HCT116 (cell line): Measurements from ENCODE around the gene XRCC2. TPM values are rescaled to one million over a fixed set of nuclear protein-coding genes. Genes with fewer than 3 reads are reported as not detected.

ENCODE experiments used
- ATAC-seq: fragments of 200-7000 bp; cut with Tn5 transposase; 2 replicates; pipeline ENCODE4 v1.9.1; 2020; ENCODE audit warnings: mild to moderate bottlenecking, moderate library complexity
- BruUV-seq: library from RNA; stranded (reverse); fragments of 400-500 nt; replicated peaks from 2 replicates; lab custom pipeline; 2021; lab: Mats Ljungman, UMichigan
- CTCF ChIA-PET: fragments of 300-600 bp; sonication (Branson Sonifier 250); formaldehyde crosslinking; loops from one replicate; lab custom pipeline; 2021; ENCODE audit warnings: antibody characterized with exemption; lab: Charles Lee
- POLR2A ChIA-PET: fragments of 300-600, 350-600 bp; sonication (Branson Sonifier 250); formaldehyde crosslinking; loops from one replicate; lab custom pipeline; 2021; ENCODE audit warnings: antibody characterized with exemption; lab: Charles Lee
- RAD21 ChIA-PET, 2 experiments: fragments of 300-600 bp; sonication (Branson Sonifier 250); formaldehyde crosslinking; loops; one replicate each; lab custom pipeline; 2023; ENCODE audit warnings: low total read pairs in 2 of 2; ENCODE audit not compliant: uncharacterized antibody in 2 of 2, unreplicated experiment in 2 of 2, low non-redundant PET in 1 of 2; lab: Charles Lee
- DNase-seq: peaks from one replicate; pipeline ENCODE4 v3.0.0-alpha.2; 2010; ENCODE audit warnings: low read depth, low spot score
- H2AFZ ChIP-seq: fragments of 200-600 bp; shearing (Covaris generic), sonication (generic); 2 replicates; pipeline ENCODE4 v1.6.1; 2017; ENCODE audit warnings: low read depth, mixed run types, mixed read lengths, antibody characterized with exemption, low read length; ENCODE audit not compliant: poor library complexity, severe bottlenecking
- H3K27ac ChIP-seq: 2 replicates; pipeline ENCODE4 v1.5.1; 2012; ENCODE audit warnings: low read depth, low read length
- H3K27me3 ChIP-seq: fragments of 200-600 bp; sonication (generic); 2 replicates; pipeline ENCODE4 v1.6.1; 2016; ENCODE audit warnings: mixed run types, low read length, mixed read lengths; ENCODE audit not compliant: insufficient read depth
- H3K36me3 ChIP-seq, 2 experiments: fragments of 200-500 bp in 1 of 2; fragments of 200-600 bp in 1 of 2; sonication (Bioruptor generic) in 1 of 2; sonication (generic) in 1 of 2; 2 replicates each; pipeline versions ENCODE4 v1.5.1 to v1.6.1; 2014 to 2016; ENCODE audit warnings: low read length in 2 of 2, inconsistent platforms in 1 of 2, mixed read lengths in 1 of 2, mixed run types in 1 of 2; ENCODE audit not compliant: insufficient read depth in 2 of 2, control insufficient read depth in 1 of 2
- H3K4me1 ChIP-seq, 2 experiments: fragments of 200-600 bp in 1 of 2; sonication (generic) in 1 of 2; 2 replicates each; pipeline versions ENCODE4 v1.5.1 to v1.6.1; 2012 to 2017; ENCODE audit warnings: low read length in 2 of 2, inconsistent platforms in 1 of 2, mild to moderate bottlenecking in 1 of 2, mixed read lengths in 1 of 2, mixed run types in 1 of 2, moderate library complexity in 1 of 2; ENCODE audit not compliant: insufficient read depth in 2 of 2, control insufficient read depth in 1 of 2
- H3K4me2 ChIP-seq: fragments of 200-600 bp; sonication (generic); 2 replicates; pipeline ENCODE4 v1.6.1; 2017; ENCODE audit warnings: mixed run types, low read length, mixed read lengths
- H3K4me3 ChIP-seq, 2 experiments: fragments of 200-600 bp in 1 of 2; sonication (generic) in 1 of 2; replicated peaks in 1 of 2; 2 replicates each; pipeline ENCODE4 v1.5.1; 2011 to 2016; ENCODE audit warnings: low read length in 2 of 2, control low read depth in 1 of 2, low read depth in 1 of 2, mild to moderate bottlenecking in 1 of 2, mixed read lengths in 1 of 2, mixed run types in 1 of 2
- H3K79me2 ChIP-seq: fragments of 200-600 bp; sonication (generic); 2 replicates; pipeline ENCODE4 v1.6.1; 2017; ENCODE audit warnings: mild to moderate bottlenecking, mixed run types, low read length, moderate library complexity, mixed read lengths; ENCODE audit not compliant: insufficient read depth
- H3K9ac ChIP-seq: fragments of 200-600 bp; sonication (generic); 2 replicates; pipeline ENCODE4 v1.6.1; 2016; ENCODE audit warnings: low read length, mixed read lengths
- H3K9me2 ChIP-seq: fragments of 200-600 bp; sonication (generic), shearing (Covaris generic); 2 replicates; pipeline ENCODE4 v1.6.1; 2017; ENCODE audit warnings: mixed run types, mild to moderate bottlenecking, moderate library complexity; ENCODE audit not compliant: insufficient read depth
- H3K9me3 ChIP-seq, 2 experiments: fragments of 200-500 bp in 1 of 2; fragments of 200-600 bp in 1 of 2; sonication (Bioruptor generic) in 1 of 2; sonication (generic) in 1 of 2; 2 replicates each; pipeline ENCODE4 v1.6.1; 2014 to 2017; ENCODE audit warnings: low read length in 2 of 2, mixed read lengths in 2 of 2, inconsistent platforms in 1 of 2, low read depth in 1 of 2, mild to moderate bottlenecking in 1 of 2, mixed run types in 1 of 2, moderate library complexity in 1 of 2; ENCODE audit not compliant: control insufficient read depth in 1 of 2, insufficient read depth in 1 of 2
- H4K20me1 ChIP-seq: fragments of 200-600 bp; sonication (generic), shearing (Covaris generic); 2 replicates; pipeline ENCODE4 v1.6.1; 2017; ENCODE audit warnings: mixed run types, mild to moderate bottlenecking, moderate library complexity; ENCODE audit not compliant: insufficient read depth
- CBX3 ChIP-seq: IDR thresholded peaks from 2 replicates; pipeline ENCODE4 v1.6.1; 2012; ENCODE audit warnings: low read depth
- CEBPB ChIP-seq: IDR thresholded peaks from 2 replicates; pipeline ENCODE4 v1.6.1; 2012; ENCODE audit warnings: low read depth
- EGR1 ChIP-seq: IDR thresholded peaks from 2 replicates; pipeline ENCODE4 v1.6.1; 2012; ENCODE audit warnings: low read depth
- ELF1 ChIP-seq: IDR thresholded peaks from 2 replicates; pipeline ENCODE4 v1.6.1; 2012; ENCODE audit warnings: low read depth, borderline replicate concordance
- EZH2 ChIP-seq: fragments of 200-600 bp; sonication (generic); IDR thresholded peaks from 2 replicates; pipeline ENCODE4 v1.6.1; 2017; ENCODE audit warnings: antibody characterized with exemption, mixed run types
- JUND ChIP-seq: IDR thresholded peaks from 2 replicates; pipeline ENCODE4 v1.6.1; 2012
- POLR2A ChIP-seq: IDR thresholded peaks from 2 replicates; pipeline ENCODE4 v1.7.0; 2011; ENCODE audit warnings: borderline replicate concordance; ENCODE audit not compliant: insufficient read depth, insufficient read length; ENCODE audit errors: extremely low read depth
- POLR2AphosphoS5 ChIP-seq: IDR thresholded peaks from 2 replicates; pipeline ENCODE4 v1.6.1; 2011; ENCODE audit warnings: mild to moderate bottlenecking, low read depth, low read length, moderate library complexity
- SIN3A ChIP-seq: IDR thresholded peaks from 2 replicates; pipeline ENCODE4 v1.6.1; 2012; ENCODE audit warnings: low read depth
- SP1 ChIP-seq: IDR thresholded peaks from 2 replicates; pipeline ENCODE4 v1.6.1; 2012; ENCODE audit warnings: low read depth
- SRF ChIP-seq: IDR thresholded peaks from 2 replicates; pipeline ENCODE4 v1.6.1; 2012; ENCODE audit warnings: low read depth
- TCF7L2 ChIP-seq: IDR thresholded peaks from 2 replicates; pipeline ENCODE4 v1.7.0; 2011; ENCODE audit warnings: borderline replicate concordance, inconsistent platforms; ENCODE audit not compliant: insufficient read depth, insufficient read length; ENCODE audit errors: extremely low read depth
- YY1 ChIP-seq: IDR thresholded peaks from 2 replicates; pipeline ENCODE4 v1.6.1; 2011; ENCODE audit warnings: low read length, low read depth, moderate library complexity, mild to moderate bottlenecking; ENCODE audit not compliant: insufficient replicate concordance; ENCODE audit errors: extremely low read depth
- ZFX ChIP-seq: fragments of 450-650 bp; IDR thresholded peaks from 2 replicates; pipeline ENCODE4 v1.6.1; 2017
- ZNF274 ChIP-seq: fragments of 200-500 bp; sonication (Bioruptor generic); IDR thresholded peaks from 2 replicates; pipeline ENCODE4 v1.6.1; 2014; ENCODE audit warnings: mild to moderate bottlenecking, low read depth, low read length, inconsistent platforms
- intact Hi-C: fragments of 100-400 bp; cut with micrococcal nuclease; formaldehyde crosslinking; loops from 2 replicates; pipeline ENCODE4 v1.10.0; 2022
- total RNA-seq: library from RNA; stranded (reverse); gene quantifications from one replicate; pipeline ENCODE4 v1.2.1, GENCODE V29; 2021; ENCODE audit not compliant: unreplicated experiment
- TF ChIP-seq, protein P1 (sequence below): IDR thresholded peaks from 2 replicates; pipeline ENCODE4 v1.6.1; 2012
- TF ChIP-seq, protein P2 (sequence below), 3 experiments: fragments of 200-600 bp in 1 of 3; sonication (generic) in 1 of 3; IDR thresholded peaks in 2 of 3; conservative IDR thresholded peaks in 1 of 3; 2 replicates each; pipeline ENCODE4 v1.5.1; 2012 to 2017; ENCODE audit warnings: low read depth in 2 of 3, low read length in 2 of 3, antibody characterized with exemption in 1 of 3, borderline replicate concordance in 1 of 3, control low read depth in 1 of 3, mild to moderate bottlenecking in 1 of 3, mixed read lengths in 1 of 3, mixed run types in 1 of 3, moderate library complexity in 1 of 3; ENCODE audit not compliant: insufficient read depth in 1 of 3
- TF ChIP-seq, protein P3 (sequence below): IDR thresholded peaks from 2 replicates; pipeline ENCODE4 v1.6.1; 2011; ENCODE audit warnings: mild to moderate bottlenecking, low read length, moderate library complexity; ENCODE audit not compliant: insufficient replicate concordance; ENCODE audit errors: extremely low read depth
- TF ChIP-seq, protein P4 (sequence below): IDR thresholded peaks from 2 replicates; pipeline ENCODE4 v1.6.1; 2012
- TF ChIP-seq, protein P5 (sequence below): IDR thresholded peaks from 2 replicates; pipeline ENCODE4 v1.6.1; 2012; ENCODE audit warnings: low read depth

Gene XRCC2
- total RNA-seq, 1 experiment from 2014 or later = 14.8 TPM

DNA sequence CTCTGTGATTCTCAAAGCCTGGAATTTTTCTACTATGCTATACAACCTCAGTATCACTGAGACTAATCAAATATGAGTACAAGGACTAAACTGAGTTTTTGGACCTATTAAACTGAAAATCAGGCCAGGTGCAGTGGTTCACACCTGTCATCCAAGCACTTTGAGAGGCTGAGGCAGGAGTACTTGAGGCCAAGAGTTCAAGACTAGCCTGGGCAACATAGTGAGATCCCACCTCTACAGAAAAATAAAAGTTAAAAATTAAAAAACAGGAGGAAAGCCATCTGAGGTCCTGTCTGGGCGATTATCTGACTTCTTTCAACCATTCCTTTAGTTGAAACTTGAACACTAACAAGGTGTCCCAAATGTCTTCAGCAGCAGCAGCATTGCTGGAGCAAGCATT is 7.0 kb downstream of the XRCC2 start:
- H4K20me1 ChIP-seq = peaks cover 8% of the 10 kb centered on the region; the same call in 1 of the 2 replicates
- no peak for TF ChIP-seq CBX3
- TF ChIP-seq JUND = no peak
- TF ChIP-seq ZFX = no peak
- no peak for TF ChIP-seq POLR2AphosphoS5
- TF ChIP-seq, protein P1, sequence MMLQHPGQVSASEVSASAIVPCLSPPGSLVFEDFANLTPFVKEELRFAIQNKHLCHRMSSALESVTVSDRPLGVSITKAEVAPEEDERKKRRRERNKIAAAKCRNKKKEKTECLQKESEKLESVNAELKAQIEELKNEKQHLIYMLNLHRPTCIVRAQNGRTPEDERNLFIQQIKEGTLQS = no peak
- TF ChIP-seq, protein P2, sequence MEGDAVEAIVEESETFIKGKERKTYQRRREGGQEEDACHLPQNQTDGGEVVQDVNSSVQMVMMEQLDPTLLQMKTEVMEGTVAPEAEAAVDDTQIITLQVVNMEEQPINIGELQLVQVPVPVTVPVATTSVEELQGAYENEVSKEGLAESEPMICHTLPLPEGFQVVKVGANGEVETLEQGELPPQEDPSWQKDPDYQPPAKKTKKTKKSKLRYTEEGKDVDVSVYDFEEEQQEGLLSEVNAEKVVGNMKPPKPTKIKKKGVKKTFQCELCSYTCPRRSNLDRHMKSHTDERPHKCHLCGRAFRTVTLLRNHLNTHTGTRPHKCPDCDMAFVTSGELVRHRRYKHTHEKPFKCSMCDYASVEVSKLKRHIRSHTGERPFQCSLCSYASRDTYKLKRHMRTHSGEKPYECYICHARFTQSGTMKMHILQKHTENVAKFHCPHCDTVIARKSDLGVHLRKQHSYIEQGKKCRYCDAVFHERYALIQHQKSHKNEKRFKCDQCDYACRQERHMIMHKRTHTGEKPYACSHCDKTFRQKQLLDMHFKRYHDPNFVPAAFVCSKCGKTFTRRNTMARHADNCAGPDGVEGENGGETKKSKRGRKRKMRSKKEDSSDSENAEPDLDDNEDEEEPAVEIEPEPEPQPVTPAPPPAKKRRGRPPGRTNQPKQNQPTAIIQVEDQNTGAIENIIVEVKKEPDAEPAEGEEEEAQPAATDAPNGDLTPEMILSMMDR (IDR thresholded peaks at IDR 0.05 in 2 of 3, conservative IDR thresholded peaks at IDR 0.05 in 1 of 3; ENCODE audit: borderline replicate concordance in 1 of 3, insufficient read depth in 1 of 3, low read depth in 2 of 3, low read length in 2 of 3) = no peak
- no peak for TF ChIP-seq TCF7L2
- no peak for TF ChIP-seq SRF
- TF ChIP-seq ELF1 = no peak
- no peak for TF ChIP-seq POLR2A
- no peak for TF ChIP-seq EGR1
- TF ChIP-seq SIN3A = no peak
- TF ChIP-seq EZH2 = no peak
- TF ChIP-seq, protein P3, sequence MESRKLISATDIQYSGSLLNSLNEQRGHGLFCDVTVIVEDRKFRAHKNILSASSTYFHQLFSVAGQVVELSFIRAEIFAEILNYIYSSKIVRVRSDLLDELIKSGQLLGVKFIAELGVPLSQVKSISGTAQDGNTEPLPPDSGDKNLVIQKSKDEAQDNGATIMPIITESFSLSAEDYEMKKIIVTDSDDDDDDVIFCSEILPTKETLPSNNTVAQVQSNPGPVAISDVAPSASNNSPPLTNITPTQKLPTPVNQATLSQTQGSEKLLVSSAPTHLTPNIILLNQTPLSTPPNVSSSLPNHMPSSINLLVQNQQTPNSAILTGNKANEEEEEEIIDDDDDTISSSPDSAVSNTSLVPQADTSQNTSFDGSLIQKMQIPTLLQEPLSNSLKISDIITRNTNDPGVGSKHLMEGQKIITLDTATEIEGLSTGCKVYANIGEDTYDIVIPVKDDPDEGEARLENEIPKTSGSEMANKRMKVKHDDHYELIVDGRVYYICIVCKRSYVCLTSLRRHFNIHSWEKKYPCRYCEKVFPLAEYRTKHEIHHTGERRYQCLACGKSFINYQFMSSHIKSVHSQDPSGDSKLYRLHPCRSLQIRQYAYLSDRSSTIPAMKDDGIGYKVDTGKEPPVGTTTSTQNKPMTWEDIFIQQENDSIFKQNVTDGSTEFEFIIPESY = no peak
- no peak for TF ChIP-seq CEBPB
- TF ChIP-seq SP1 = no peak
- TF ChIP-seq, protein P4, sequence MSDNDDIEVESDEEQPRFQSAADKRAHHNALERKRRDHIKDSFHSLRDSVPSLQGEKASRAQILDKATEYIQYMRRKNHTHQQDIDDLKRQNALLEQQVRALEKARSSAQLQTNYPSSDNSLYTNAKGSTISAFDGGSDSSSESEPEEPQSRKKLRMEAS = no peak
- TF ChIP-seq, protein P5, sequence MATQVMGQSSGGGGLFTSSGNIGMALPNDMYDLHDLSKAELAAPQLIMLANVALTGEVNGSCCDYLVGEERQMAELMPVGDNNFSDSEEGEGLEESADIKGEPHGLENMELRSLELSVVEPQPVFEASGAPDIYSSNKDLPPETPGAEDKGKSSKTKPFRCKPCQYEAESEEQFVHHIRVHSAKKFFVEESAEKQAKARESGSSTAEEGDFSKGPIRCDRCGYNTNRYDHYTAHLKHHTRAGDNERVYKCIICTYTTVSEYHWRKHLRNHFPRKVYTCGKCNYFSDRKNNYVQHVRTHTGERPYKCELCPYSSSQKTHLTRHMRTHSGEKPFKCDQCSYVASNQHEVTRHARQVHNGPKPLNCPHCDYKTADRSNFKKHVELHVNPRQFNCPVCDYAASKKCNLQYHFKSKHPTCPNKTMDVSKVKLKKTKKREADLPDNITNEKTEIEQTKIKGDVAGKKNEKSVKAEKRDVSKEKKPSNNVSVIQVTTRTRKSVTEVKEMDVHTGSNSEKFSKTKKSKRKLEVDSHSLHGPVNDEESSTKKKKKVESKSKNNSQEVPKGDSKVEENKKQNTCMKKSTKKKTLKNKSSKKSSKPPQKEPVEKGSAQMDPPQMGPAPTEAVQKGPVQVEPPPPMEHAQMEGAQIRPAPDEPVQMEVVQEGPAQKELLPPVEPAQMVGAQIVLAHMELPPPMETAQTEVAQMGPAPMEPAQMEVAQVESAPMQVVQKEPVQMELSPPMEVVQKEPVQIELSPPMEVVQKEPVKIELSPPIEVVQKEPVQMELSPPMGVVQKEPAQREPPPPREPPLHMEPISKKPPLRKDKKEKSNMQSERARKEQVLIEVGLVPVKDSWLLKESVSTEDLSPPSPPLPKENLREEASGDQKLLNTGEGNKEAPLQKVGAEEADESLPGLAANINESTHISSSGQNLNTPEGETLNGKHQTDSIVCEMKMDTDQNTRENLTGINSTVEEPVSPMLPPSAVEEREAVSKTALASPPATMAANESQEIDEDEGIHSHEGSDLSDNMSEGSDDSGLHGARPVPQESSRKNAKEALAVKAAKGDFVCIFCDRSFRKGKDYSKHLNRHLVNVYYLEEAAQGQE = no peak
- no peak for TF ChIP-seq YY1
- TF ChIP-seq ZNF274 = no peak
- TF ChIP-seq, all 23 proteins: peak for 0
- no TSS peak for BruUV-seq
- ChIA-PET RAD21 (no interaction called here), CTCF (no interaction called here), POLR2A (no interaction called here)
- H3K27ac ChIP-seq = no peak overlapping the region
- DNase-seq (no peak), ATAC-seq (no peak)
- no peak overlapping the region for H3K9ac ChIP-seq
- intact Hi-C loops = no loop called here
- peaks cover 5 to 22% of the 10 kb centered on the region in 2 experiments; a peak in 2 of 4 replicates for H3K36me3 ChIP-seq
- H3K4me2 ChIP-seq = no peak overlapping the region
- no peak overlapping the region for H2AFZ ChIP-seq
- H3K27me3 ChIP-seq = no peaks in the 10 kb centered on the region
- peaks cover 99% of the 10 kb centered on the region for H3K79me2 ChIP-seq
- H3K9me3 ChIP-seq = no peaks in the 10 kb centered on the region
- no peaks in the 10 kb centered on the region for H3K4me1 ChIP-seq
- H3K9me2 ChIP-seq = no peaks in the 10 kb centered on the region
- H3K4me3 ChIP-seq = no peak overlapping the region
